H1 (cell line): ENCODE measurements around the gene SLC25A17. TPM values are rescaled to one million over a fixed set of nuclear protein-coding genes. Genes with fewer than 3 reads are reported as not detected.
A peak's percentile ranks its signal among the peaks of the same experiment; 100 is the strongest.

ENCODE experiments used
- CTCF ChIA-PET: fragments of 300-600 bp; sonication (Branson Sonifier 250); formaldehyde crosslinking; loops from one replicate; lab custom pipeline; 2021; ENCODE audit not compliant: partially characterized antibody; lab: Charles Lee
- POLR2A ChIA-PET: fragments of 300-600 bp; sonication (Branson Sonifier 250); formaldehyde crosslinking; loops from one replicate; lab custom pipeline; 2021; ENCODE audit warnings: inconsistent platforms; ENCODE audit not compliant: partially characterized antibody; lab: Charles Lee
- DNase-seq, 2 experiments: peaks; one replicate each; pipeline versions ENCODE4 v3.0.0 to v3.0.0-alpha.2; 2010 to 2022; ENCODE audit warnings: low spot score in 2 of 2, low read depth in 1 of 2, mixed read lengths in 1 of 2
- FAIRE-seq: peaks from 2 replicates; lab custom pipeline; 2011; peaks lifted over from hg19 to GRCh38; lab: Jason Lieb, UNC
- H2AFZ ChIP-seq: 2 replicates; pipeline ENCODE4 v1.8.1; 2012; ENCODE audit warnings: low read length, inconsistent platforms
- H2AK5ac ChIP-seq: 2 replicates; pipeline ENCODE4 v1.6.1; 2013; ENCODE audit warnings: low read depth, low read length
- H2BK120ac ChIP-seq: replicated peaks from 2 replicates; pipeline ENCODE3; 2013; ENCODE audit warnings: low read depth, low read length, inconsistent platforms
- H2BK12ac ChIP-seq: 2 replicates; pipeline ENCODE4 v1.6.1; 2013; ENCODE audit warnings: low read depth, low read length
- H2BK15ac ChIP-seq: 2 replicates; pipeline ENCODE4 v1.6.1; 2013; ENCODE audit warnings: low read length
- H2BK20ac ChIP-seq: 2 replicates; pipeline ENCODE4 v1.6.1; 2013; ENCODE audit warnings: low read length
- H2BK5ac ChIP-seq: 2 replicates; pipeline ENCODE4 v1.6.1; 2013; ENCODE audit warnings: low read depth, low read length
- H3K14ac ChIP-seq: 2 replicates; pipeline ENCODE4 v1.6.1; 2013; ENCODE audit warnings: inconsistent platforms; ENCODE audit not compliant: insufficient read length
- H3K18ac ChIP-seq: 2 replicates; pipeline ENCODE4 v1.6.1; 2013; ENCODE audit warnings: low read length; ENCODE audit errors: extremely low read depth
- H3K23ac ChIP-seq: 2 replicates; pipeline ENCODE4 v1.6.1; 2013; ENCODE audit warnings: inconsistent platforms; ENCODE audit not compliant: insufficient read length
- H3K23me2 ChIP-seq: 2 replicates; pipeline ENCODE4 v1.6.1; 2013; ENCODE audit warnings: low read depth, low read length
- H3K27ac ChIP-seq: 2 replicates; pipeline ENCODE4 v1.6.1; 2011; ENCODE audit warnings: low read depth, low read length, inconsistent platforms
- H3K27me3 ChIP-seq, 4 experiments: replicated peaks in 1 of 4; 1 replicate in 1 of 4; 2 replicates in 3 of 4; pipeline versions ENCODE4 v1.6.1 to v1.8.1; 2011 to 2013; ENCODE audit warnings: low read length in 3 of 4, mild to moderate bottlenecking in 3 of 4, inconsistent platforms in 2 of 4, mixed read lengths in 2 of 4, moderate library complexity in 1 of 4; ENCODE audit not compliant: control insufficient read depth in 3 of 4, insufficient read depth in 3 of 4; ENCODE audit errors: extremely low read depth in 1 of 4
- H3K36me3 ChIP-seq, 4 experiments: 2 replicates each; pipeline versions ENCODE4 v1.6.1 to v1.8.1; 2011 to 2013; ENCODE audit warnings: mild to moderate bottlenecking in 4 of 4, low read length in 3 of 4, moderate library complexity in 2 of 4, control low read depth in 1 of 4, inconsistent platforms in 1 of 4; ENCODE audit not compliant: insufficient read depth in 4 of 4, control insufficient read depth in 2 of 4
- H3K4ac ChIP-seq: replicated peaks from 2 replicates; pipeline ENCODE3; 2013; ENCODE audit warnings: low read length, low read depth, mixed read lengths, inconsistent platforms; ENCODE audit not compliant: insufficient read length
- H3K4me1 ChIP-seq, 4 experiments: replicated peaks in 1 of 4; 1 replicate in 1 of 4; 2 replicates in 3 of 4; pipeline versions ENCODE4 v1.6.1 to v1.8.1; 2011 to 2013; ENCODE audit warnings: low read length in 3 of 4, inconsistent platforms in 2 of 4, mixed read lengths in 1 of 4; ENCODE audit not compliant: insufficient read depth in 4 of 4, control insufficient read depth in 3 of 4
- H3K4me2 ChIP-seq, 2 experiments: 2 replicates each; pipeline versions ENCODE4 v1.6.1 to v1.8.1; 2011 to 2013; ENCODE audit warnings: low read depth in 2 of 2, low read length in 2 of 2, control low read depth in 1 of 2, inconsistent platforms in 1 of 2, mild to moderate bottlenecking in 1 of 2; ENCODE audit not compliant: insufficient read depth in 1 of 2
- H3K4me3 ChIP-seq, 4 experiments: fragments of 200-600, 300-600 bp in 1 of 4; sonication (generic), shearing (Covaris generic), sonication (Bioruptor Twin) in 1 of 4; 2 replicates each; pipeline versions ENCODE4 v1.5.1 to v1.8.1; 2011 to 2016; ENCODE audit warnings: low read length in 4 of 4, low read depth in 3 of 4, control low read depth in 2 of 4, inconsistent platforms in 2 of 4, mild to moderate bottlenecking in 2 of 4, mixed read lengths in 1 of 4, moderate library complexity in 1 of 4; ENCODE audit not compliant: insufficient read depth in 2 of 4; ENCODE audit errors: extremely low read depth in 1 of 4
- H3K56ac ChIP-seq: replicated peaks from 2 replicates; pipeline ENCODE3; 2013; ENCODE audit warnings: low read depth, mild to moderate bottlenecking, mixed read lengths, low read length, inconsistent platforms; ENCODE audit not compliant: insufficient read length
- H3K79me1 ChIP-seq: 2 replicates; pipeline ENCODE4 v1.6.1; 2013; ENCODE audit warnings: low read depth, low read length, control low read depth
- H3K79me2 ChIP-seq, 2 experiments: 2 replicates each; pipeline versions ENCODE4 v1.6.1 to v1.8.1; 2012 to 2013; ENCODE audit warnings: low read length in 2 of 2, mild to moderate bottlenecking in 2 of 2, inconsistent platforms in 1 of 2; ENCODE audit not compliant: insufficient read depth in 2 of 2, control insufficient read depth in 1 of 2
- H3K9ac ChIP-seq, 4 experiments: replicated peaks in 1 of 4; 1 replicate in 1 of 4; 2 replicates in 3 of 4; pipeline versions ENCODE4 v1.6.1 to v1.8.1; 2011 to 2013; ENCODE audit warnings: low read depth in 3 of 4, low read length in 3 of 4, control low read depth in 2 of 4, mild to moderate bottlenecking in 2 of 4, moderate library complexity in 2 of 4, inconsistent platforms in 1 of 4; ENCODE audit errors: extremely low read depth in 1 of 4
- H3K9me3 ChIP-seq, 2 experiments: 2 replicates each; pipeline versions ENCODE4 v1.6.1 to v1.8.1; 2012 to 2013; ENCODE audit warnings: mild to moderate bottlenecking in 2 of 2, moderate library complexity in 2 of 2, control low read depth in 1 of 2, inconsistent platforms in 1 of 2, low read depth in 1 of 2, low read length in 1 of 2, mixed read lengths in 1 of 2; ENCODE audit not compliant: insufficient read depth in 2 of 2
- H4K20me1 ChIP-seq, 2 experiments: replicated peaks in 1 of 2; 2 replicates each; pipeline versions ENCODE3 to v1.8.1; 2011 to 2013; ENCODE audit warnings: inconsistent platforms in 2 of 2, low read length in 2 of 2, mild to moderate bottlenecking in 1 of 2; ENCODE audit not compliant: insufficient read depth in 2 of 2, control insufficient read depth in 1 of 2
- H4K5ac ChIP-seq: 2 replicates; pipeline ENCODE4 v1.6.1; 2013; ENCODE audit warnings: low read length, low read depth, mixed read lengths, inconsistent platforms; ENCODE audit not compliant: insufficient read length
- H4K8ac ChIP-seq: 2 replicates; pipeline ENCODE4 v1.8.0; 2013; ENCODE audit warnings: mild to moderate bottlenecking, moderate library complexity, low read length, inconsistent platforms; ENCODE audit not compliant: insufficient read depth; ENCODE audit errors: extremely low read depth
- H4K91ac ChIP-seq: replicated peaks from 2 replicates; pipeline ENCODE3; 2013; ENCODE audit warnings: low read length, mixed read lengths, inconsistent platforms; ENCODE audit not compliant: insufficient read length
- NRF1 ChIP-seq: IDR thresholded peaks from 2 replicates; pipeline ENCODE4 v1.6.1; 2011; ENCODE audit warnings: mild to moderate bottlenecking, low read depth, low read length, improper control_type of control experiment
- RNF2 ChIP-seq: fragments of 200-900, 300-1000 bp; sonication (generic); IDR thresholded peaks from 2 replicates; pipeline ENCODE4 v1.7.1; 2016; ENCODE audit warnings: borderline replicate concordance, low read depth, mild to moderate bottlenecking, antibody characterized with exemption, low read length; ENCODE audit not compliant: poor library complexity, severe bottlenecking; ENCODE audit errors: missing control alignments
- SIN3A ChIP-seq, 2 experiments: IDR thresholded peaks in 1 of 2; conservative IDR thresholded peaks in 1 of 2; 2 replicates each; pipeline ENCODE4 v1.6.1; 2011 to 2012; ENCODE audit warnings: low read length in 2 of 2, improper control_type of control experiment in 1 of 2, low read depth in 1 of 2, mild to moderate bottlenecking in 1 of 2
- WGBS, 2 experiments: shearing (Covaris generic) in 1 of 2; methylation state at CpG; one replicate each; pipeline versions ENCODE4 v1.1.6 to v1.1.7; 2013 to 2015; ENCODE audit warnings: low lambda C conversion rate in 2 of 2, mixed read lengths in 2 of 2, inconsistent platforms in 1 of 2, low coverage in 1 of 2, missing lambda C conversion rate in 1 of 2; ENCODE audit not compliant: insufficient replicate concordance in 2 of 2, insufficient coverage in 1 of 2, insufficient read length in 1 of 2; ENCODE audit errors: extremely low coverage in 1 of 2, missing lambda C conversion rate in 1 of 2; 5-methylcytosine and 5-hydroxymethylcytosine counted together
- polyA plus RNA-seq, 7 experiments: library from polyadenylated mRNA; depleted of rRNA in 3 of 7; stranded (reverse) in 5 of 7; unstranded in 2 of 7; fragments of >200 nt in 5 of 7; fragments of 200-250 nt in 2 of 7; gene quantifications; 1 replicate in 5 of 7; 2 replicates in 1 of 7; 4 replicates in 1 of 7; pipeline versions ENCODE4 v1.2.1 to v1.2.3, GENCODE V29; 2011 to 2013; ENCODE audit warnings: missing spikeins in 2 of 7, mixed read lengths in 2 of 7
- total RNA-seq: library from RNA; stranded (reverse); fragmentation: NEBNext Ultra II Directional; extraction: Animal tissue kit (Norgen Biotek cat#: 25700); gene quantifications from 2 replicates; pipeline ENCODE4 v1.2.1, GENCODE V29; 2021

Gene SLC25A17
- total and polyA plus RNA-seq, 2 of the 8 experiments (the other 6 are each of a cell fraction or from before 2014, with no cell fraction given), result 17.9 to 40.4 TPM

- Histone ChIP-seq H3K4me2 (peak overlapping the region; percentile 68 to 79), H4K8ac (no peak overlapping the region), H3K56ac (no peak overlapping the region), H3K14ac (no peak overlapping the region), H2AK5ac (no peak overlapping the region), H4K20me1 (peaks cover 2 to 8% of the 10 kb centered on the region in 2 experiments), H3K79me1 (no peaks in the 10 kb centered on the region; the same call in 1 of the 2 replicates), H2BK15ac (no peak overlapping the region), H2BK20ac (no peak overlapping the region), H3K18ac (no peak overlapping the region), H2AFZ (no peak overlapping the region), H2BK120ac (no peak overlapping the region), H3K27me3 (no peaks in the 10 kb centered on the region), H4K91ac (no peak overlapping the region), H3K4me1 (peaks cover 0 to 6% (median 0%) of the 10 kb centered on the region in 4 experiments; a peak in 2 of 7 replicates), H3K9ac (peak overlapping the region; percentile 58 to 99 (median 92); a peak in 6 of 7 replicates), H3K4me3 (peak overlapping the region; percentile 98 to 99 (median 98)), H3K79me2 (peaks cover 40 to 91% of the 10 kb centered on the region in 2 experiments), H3K23ac (no peak overlapping the region), H3K4ac (no peak overlapping the region), H2BK12ac (no peak overlapping the region; the same call in 1 of the 2 replicates), H3K9me3 (no peaks in the 10 kb centered on the region), H3K36me3 (peaks cover 0 to 10% (median 0%) of the 10 kb centered on the region in 4 experiments; a peak in 3 of 8 replicates), H4K5ac (no peak overlapping the region), H2BK5ac (no peak overlapping the region), H3K27ac (peak overlapping the region; percentile 98; the same call in 1 of the 2 replicates), H3K23me2 (peaks cover 8% of the 10 kb centered on the region)
- TF ChIP-seq NRF1 (peak; percentile 2; the same call in 1 of the 2 replicates), RNF2 (no peak), SIN3A (conservative IDR thresholded peaks at IDR 0.05 in 1 of 2, IDR thresholded peaks at IDR 0.05 in 1 of 2; ENCODE audit: low read depth in 1 of 2, low read length in 2 of 2) (no peak)
- ChIA-PET CTCF (interaction anchor here (1.0 to 1.5 kb wide), 2 partner anchors 37 to 172 kb away, joined by 3 read pairs; partner anchors contain the start of gene SLC25A17), POLR2A (interaction anchor here (0.6 to 4.9 kb wide), 9 partner anchors 9 to 147 kb away, joined by 3 to 24 read pairs (median 4); no protein-coding TSS in a partner anchor)
- WGBS, 2 experiments, result 60% methylated on average over 20 of the region's 20 CpGs; no CpG with 5 or more reads in 1 of the 2 experiments
- FAIRE-seq (no peak), DNase-seq (no peak)
These were observed 36.2 kb upstream of the SLC25A17 start for GRCh38 chr22:40855071-40855978.
